ENCODE results near the gene CFAP61. TPM values are rescaled to one million over a fixed set of nuclear protein-coding genes. Genes with fewer than 3 reads are reported as not detected.

Gene CFAP61
- total RNA-seq, 4 donors from 2014 or later = 0.34 to 1.6 (median 1.1) TPM

DNA sequence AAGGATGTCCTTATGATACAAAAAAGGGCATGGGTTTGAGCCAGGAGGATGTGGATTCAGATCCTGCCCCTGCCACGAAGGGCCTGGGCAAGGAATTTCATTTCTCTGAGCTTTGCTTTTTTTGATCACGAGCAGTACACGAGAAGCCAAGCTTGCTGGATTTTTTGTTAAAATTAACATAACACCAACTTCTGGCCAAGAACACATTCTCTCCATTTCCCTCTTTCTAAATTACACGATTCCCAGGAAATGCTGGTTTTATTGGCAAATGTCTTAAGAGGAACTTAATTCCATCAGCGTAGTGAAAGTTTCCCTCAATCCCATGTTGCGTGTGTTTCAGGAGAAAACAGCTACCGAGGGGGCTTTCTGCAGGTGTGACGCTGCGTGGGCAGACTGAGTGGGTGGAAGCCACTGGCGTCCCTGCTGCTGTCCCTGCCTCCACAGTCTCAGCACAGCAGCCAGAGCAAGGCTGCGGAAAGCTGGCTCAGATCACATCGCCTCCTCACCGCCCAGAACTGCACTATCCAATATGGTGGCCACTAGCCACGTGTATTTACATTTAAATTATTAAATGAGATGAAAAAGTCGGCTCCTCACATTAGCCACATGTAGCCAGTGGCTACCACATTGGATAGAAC lies 194.8 kb downstream of the CFAP61 start:
- Histone ChIP-seq H3K36me3 (no peaks in the 10 kb centered on the region), H3K27ac (no peak overlapping the region), H3K27me3 (no peaks in the 10 kb centered on the region), H3K4me3 (replicated peaks in 1 of 3) (no peak overlapping the region), H3K9me3 (no peaks in the 10 kb centered on the region), H3K4me1 (no peaks in the 10 kb centered on the region)
- intact Hi-C loops (cut with DNase I) = no loop called here
- 77 to 84% methylated on average over 15 of the region's 15 CpGs for WGBS, 2 donors
- TF ChIP-seq POLR2A (IDR thresholded peaks at IDR 0.05) = no peak
- no peak for TF ChIP-seq CTCF (IDR thresholded peaks at IDR 0.05)
- DNase-seq = no peak

DNA sequence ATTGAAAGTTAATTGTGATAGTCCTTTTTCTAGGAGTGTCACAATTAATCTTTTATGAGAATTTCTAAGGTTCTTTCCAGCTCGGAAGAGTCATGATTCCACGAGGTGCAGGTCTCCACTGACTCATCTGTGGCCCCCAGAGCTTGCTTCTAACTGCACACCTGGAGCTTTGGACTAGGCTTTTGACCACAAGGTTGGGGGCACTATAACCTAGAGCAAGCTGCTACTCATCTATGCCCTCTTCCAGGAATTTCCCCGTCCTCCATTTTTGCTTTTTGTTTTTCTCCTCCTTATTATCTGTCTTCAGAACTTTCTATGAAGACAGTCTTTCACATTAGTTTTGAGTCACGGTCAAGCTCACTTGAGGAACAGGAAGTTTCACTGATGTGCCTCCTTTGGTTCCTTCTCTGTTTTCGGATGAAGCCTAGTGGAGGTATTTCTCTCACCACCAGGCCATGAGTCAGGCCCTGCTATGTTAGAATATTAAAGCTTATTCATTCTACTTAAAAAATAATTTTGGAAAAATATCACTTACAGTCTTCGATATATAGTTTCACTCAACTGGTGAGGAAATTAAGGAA lies 196.4 kb downstream of the CFAP61 start:
- H3K36me3 ChIP-seq = no peaks in the 10 kb centered on the region
- H3K4me1 ChIP-seq = no peaks in the 10 kb centered on the region
- DNase-seq = no peak
- 90 to 93% methylated on average over 6 of the region's 6 CpGs for WGBS, 2 donors
- intact Hi-C loops (cut with DNase I) = no loop called here
- H3K27me3 ChIP-seq = no peaks in the 10 kb centered on the region
- no peak overlapping the region for H3K27ac ChIP-seq
- TF ChIP-seq POLR2A (IDR thresholded peaks at IDR 0.05) = no peak
- no peak for TF ChIP-seq CTCF (IDR thresholded peaks at IDR 0.05)
- H3K9me3 ChIP-seq = no peaks in the 10 kb centered on the region
- no peak overlapping the region for H3K4me3 ChIP-seq (replicated peaks in 1 of 3)

- no peak for TF ChIP-seq CTCF (IDR thresholded peaks at IDR 0.05)
- TF ChIP-seq POLR2A (IDR thresholded peaks at IDR 0.05) = no peak
- Histone ChIP-seq H3K27me3 (no peaks in the 10 kb centered on the region), H3K36me3 (no peaks in the 10 kb centered on the region), H3K4me3 (replicated peaks in 1 of 3) (no peak overlapping the region), H3K9me3 (no peaks in the 10 kb centered on the region), H3K27ac (no peak overlapping the region), H3K4me1 (no peaks in the 10 kb centered on the region)
- WGBS, 2 donors = 70 to 90% methylated on average over 10 of the region's 10 CpGs
- DNase-seq = no peak
- intact Hi-C loops (cut with DNase I) = no loop called here
Measured at GRCh38 chr20:20251317-20251716, 199.0 kb downstream of the CFAP61 start.

DNA sequence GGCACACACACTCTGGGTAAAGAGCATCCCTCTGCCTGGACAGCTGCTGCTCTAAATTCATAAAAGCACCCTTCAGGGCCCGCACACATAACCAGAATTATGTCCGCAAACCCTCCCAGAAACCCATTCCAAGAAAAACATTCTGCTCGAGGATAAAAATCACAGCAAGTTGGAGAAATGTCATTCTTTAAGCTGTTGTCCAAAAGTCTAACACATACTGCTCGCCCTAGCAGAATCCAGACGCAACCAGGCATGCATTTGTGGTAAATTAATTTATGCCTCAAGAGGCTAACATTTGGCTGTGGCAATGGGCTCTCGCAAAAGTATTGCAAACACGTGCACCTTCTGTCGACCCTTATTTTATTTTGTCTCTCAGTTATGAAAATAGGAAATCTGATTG lies 199.5 kb downstream of the CFAP61 start:
- no peaks in the 10 kb centered on the region for H3K9me3 ChIP-seq
- intact Hi-C loops (cut with DNase I) = no loop called here
- WGBS, 2 donors = 69 to 82% methylated on average over 8 of the region's 8 CpGs
- DNase-seq = no peak
- TF ChIP-seq CTCF (IDR thresholded peaks at IDR 0.05) (no peak), POLR2A (IDR thresholded peaks at IDR 0.05) (no peak)
- H3K4me3 ChIP-seq (replicated peaks in 1 of 3) = no peak overlapping the region
- H3K36me3 ChIP-seq = no peaks in the 10 kb centered on the region
- no peaks in the 10 kb centered on the region for H3K4me1 ChIP-seq
- H3K27ac ChIP-seq = no peak overlapping the region
- H3K27me3 ChIP-seq = no peaks in the 10 kb centered on the region

- no peaks in the 10 kb centered on the region for H3K9me3 ChIP-seq
- H3K4me1 ChIP-seq = no peaks in the 10 kb centered on the region
- no peak overlapping the region for H3K27ac ChIP-seq
- H3K27me3 ChIP-seq = no peaks in the 10 kb centered on the region
- no peak for DNase-seq
- 81 to 86% methylated on average over 6 of the region's 6 CpGs for WGBS, 2 donors
- TF ChIP-seq CTCF (IDR thresholded peaks at IDR 0.05) (no peak), POLR2A (IDR thresholded peaks at IDR 0.05) (no peak)
- intact Hi-C loops (cut with DNase I) = no loop called here
- H3K4me3 ChIP-seq (replicated peaks in 1 of 3) = no peak overlapping the region
- no peaks in the 10 kb centered on the region for H3K36me3 ChIP-seq
Measured at GRCh38 chr20:20253039-20253743, 200.9 kb downstream of the CFAP61 start.

Data from thyroid gland (tissue), 4 donors.